22Rv1 (cell line): ENCODE measurements around the gene NECAB3.

Source experiments
- H3K27ac ChIP-seq: fragments of 450-650 bp; 2 replicates; pipeline ENCODE4 v1.5.1; 2017
- CTCF ChIP-seq: fragments of 450-650 bp; IDR thresholded peaks from 2 replicates; pipeline ENCODE4 v1.5.1; 2017; ENCODE audit warnings: mild to moderate bottlenecking
- ZFX ChIP-seq: fragments of 450-650 bp; IDR thresholded peaks from 2 replicates; pipeline ENCODE4 v1.6.1; 2017; ENCODE audit warnings: antibody characterized with exemption, borderline replicate concordance

Gene NECAB3

DNA sequence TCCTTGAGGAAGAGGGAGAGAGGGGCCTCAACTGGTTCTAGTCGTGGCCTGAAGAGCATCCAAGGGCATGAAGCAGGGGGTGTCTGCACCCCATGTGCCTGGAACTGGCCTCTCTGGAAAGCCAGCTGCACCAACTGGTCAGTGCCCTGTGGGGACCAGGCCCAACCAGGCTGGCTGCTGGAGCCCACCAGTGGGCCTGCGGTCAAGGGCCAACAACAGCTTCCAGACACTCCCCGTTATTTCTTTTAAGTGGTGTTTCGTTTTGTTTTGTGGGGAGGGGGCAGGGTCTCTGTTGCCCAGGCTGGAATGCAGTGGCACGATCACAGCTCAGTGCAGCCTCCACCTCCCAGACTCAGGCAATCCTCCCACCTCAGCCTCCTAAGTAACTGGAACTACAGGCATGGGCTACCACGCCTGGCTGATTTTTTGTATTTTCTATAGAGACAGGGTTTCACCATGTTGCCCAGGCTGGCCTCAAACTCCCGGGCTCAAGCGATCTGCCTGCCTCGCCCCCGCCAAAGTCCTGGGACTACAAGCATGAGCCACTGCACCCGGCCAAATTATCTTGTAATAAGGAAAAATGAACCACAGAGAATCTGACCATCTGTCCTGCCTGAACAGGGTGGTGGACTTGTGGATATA, 24.0 kb downstream of the NECAB3 start:
- peak overlapping the region; percentile 90 for H3K27ac ChIP-seq
- no peak for TF ChIP-seq CTCF

DNA sequence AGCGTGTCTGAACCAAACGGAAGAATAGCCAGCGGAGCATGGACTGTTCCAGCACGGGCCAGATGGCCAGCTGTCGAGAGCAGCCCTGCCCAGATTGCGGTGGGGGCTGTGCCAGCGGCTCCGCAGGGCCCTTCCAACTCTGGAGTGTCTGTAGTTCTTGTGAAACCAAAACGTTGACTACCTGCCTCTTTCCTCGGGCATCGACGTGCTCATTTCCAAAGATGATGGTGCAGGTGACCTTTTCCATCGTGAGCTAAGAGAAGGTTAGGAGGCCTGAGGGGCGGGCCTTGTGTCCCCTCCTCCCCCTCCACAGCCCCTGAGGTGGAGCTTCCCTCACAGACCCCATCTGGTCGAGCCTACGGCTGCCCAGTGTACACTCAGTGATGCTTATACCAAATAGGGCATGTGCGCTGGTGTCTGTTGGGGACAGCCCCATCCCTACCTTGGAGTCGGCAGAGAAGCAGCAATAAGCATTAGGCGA, 25.0 kb downstream of the NECAB3 start:
- TF ChIP-seq ZFX (no peak), CTCF (no peak)
- H3K27ac ChIP-seq = peak overlapping the region; percentile 90

DNA sequence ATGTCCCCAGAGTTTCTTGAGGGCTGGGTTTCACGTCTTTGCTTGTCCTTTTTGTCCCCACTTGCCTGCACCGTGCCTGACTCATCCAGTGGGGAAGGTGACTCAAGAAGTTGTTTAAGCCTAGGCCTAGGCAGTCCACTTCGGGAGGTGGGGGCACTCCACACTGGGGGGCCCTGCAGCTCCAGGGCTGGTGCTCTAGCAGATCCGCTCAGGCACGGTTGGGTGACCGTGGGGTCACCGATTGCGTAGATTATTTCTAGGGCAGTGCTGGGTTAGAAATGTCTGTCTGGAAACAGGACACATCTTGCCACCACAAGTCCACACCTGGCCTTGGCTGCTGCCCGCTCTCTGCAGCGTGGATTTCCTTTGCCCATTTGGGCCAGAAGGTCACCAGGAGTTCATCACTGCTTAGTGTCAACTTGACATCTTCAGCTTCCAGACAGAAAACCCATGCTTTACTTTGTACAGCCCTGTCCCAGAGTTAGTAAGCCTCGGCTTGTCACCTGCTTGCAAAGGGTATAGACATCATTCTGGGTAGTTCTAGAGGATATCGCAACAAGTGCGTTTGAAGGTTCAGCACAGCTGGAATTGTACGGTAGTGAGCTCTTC, 25.7 kb downstream of the NECAB3 start:
- peak overlapping the region; percentile 90 for H3K27ac ChIP-seq
- TF ChIP-seq ZFX (no peak), CTCF (no peak)

DNA sequence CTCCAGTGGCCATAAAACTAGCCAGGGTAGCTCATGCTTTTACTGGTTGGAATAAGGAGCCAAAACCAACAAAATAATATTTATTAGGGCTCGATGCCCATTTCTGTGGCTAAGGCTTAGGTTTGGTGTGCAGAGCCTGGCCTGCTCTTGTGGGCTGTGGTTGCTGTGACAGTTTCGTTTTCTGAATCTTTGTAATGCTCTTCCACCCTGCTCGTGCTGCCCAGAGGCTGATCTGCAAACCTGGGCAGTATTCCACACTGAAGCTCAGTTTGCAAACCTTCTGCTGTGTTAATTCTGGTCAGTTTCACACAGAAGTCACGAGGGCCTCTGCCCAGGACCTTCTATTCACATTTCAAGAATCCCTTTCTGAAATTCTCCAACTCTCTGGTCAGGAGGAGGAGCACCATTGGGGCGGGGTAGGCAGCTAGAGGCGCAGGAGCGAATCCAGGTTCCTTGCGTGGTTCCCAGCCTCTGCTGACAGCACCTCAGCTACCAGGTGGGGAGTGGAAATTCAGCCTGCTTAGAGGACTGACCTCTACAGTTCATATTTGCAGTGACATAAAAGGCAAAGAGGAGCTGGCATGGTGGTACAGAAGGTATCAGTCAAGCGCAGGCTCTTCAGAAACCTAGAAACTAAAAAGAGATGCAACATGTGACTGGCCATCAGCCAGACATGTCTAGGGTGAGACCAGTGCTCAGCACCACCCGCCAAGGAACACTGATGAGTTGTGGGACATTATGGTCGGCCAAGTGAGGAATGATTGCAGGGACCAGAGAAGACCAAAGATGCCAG, 26.4 kb downstream of the NECAB3 start:
- H3K27ac ChIP-seq = peak overlapping the region; percentile 90
- no peak for TF ChIP-seq CTCF
- TF ChIP-seq ZFX = no peak

GRCh38 chr20:33646959-33647602, 27.1 kb downstream of the NECAB3 start:
- peak overlapping the region; percentile 90 for H3K27ac ChIP-seq

DNA sequence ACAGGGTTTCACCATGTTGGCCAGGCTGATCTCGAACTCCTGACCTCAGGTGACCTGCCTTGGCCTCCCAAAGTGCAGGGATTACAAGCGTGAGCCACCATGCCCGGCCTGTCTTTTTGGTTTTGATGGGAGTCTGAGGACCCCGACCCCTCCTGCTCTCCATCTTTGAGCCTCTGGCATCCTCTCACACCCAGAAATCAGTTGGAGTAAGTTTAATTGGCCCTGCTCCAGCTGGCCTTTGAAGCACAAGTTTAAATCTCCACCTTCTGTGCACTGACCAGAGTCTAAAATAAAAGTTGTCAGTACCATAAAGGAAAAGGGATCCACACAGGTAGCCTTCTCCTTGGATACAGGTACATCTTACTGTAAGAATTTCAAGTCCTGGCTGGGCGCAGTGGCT, 28.0 kb downstream of the NECAB3 start:
- H3K27ac ChIP-seq = peak overlapping the region; percentile 90
- TF ChIP-seq CTCF (no peak), ZFX (no peak)

GRCh38 chr20:33645396-33645795, 28.8 kb downstream of the NECAB3 start:
- peak overlapping the region; percentile 14; the same call in 1 of the 2 replicates for H3K27ac ChIP-seq
- no peak for TF ChIP-seq ZFX
- TF ChIP-seq CTCF = no peak
